B cell (primary cell): Measurements from ENCODE around the gene PRKCZ.

ENCODE experiments used
- EZH2 ChIP-seq: IDR thresholded peaks from 2 replicates; pipeline ENCODE4 v1.6.1; 2012; ENCODE audit warnings: borderline replicate concordance, low read depth, mild to moderate bottlenecking, moderate library complexity, low read length; ENCODE audit not compliant: insufficient read depth, poor library complexity, severe bottlenecking
- TF ChIP-seq, protein P1 (sequence below): fragments of 200-600 bp; IDR thresholded peaks from one replicate; pipeline ENCODE4 v1.8.0; 2022; ENCODE audit warnings: antibody characterized with exemption, mild to moderate bottlenecking

DNA sequence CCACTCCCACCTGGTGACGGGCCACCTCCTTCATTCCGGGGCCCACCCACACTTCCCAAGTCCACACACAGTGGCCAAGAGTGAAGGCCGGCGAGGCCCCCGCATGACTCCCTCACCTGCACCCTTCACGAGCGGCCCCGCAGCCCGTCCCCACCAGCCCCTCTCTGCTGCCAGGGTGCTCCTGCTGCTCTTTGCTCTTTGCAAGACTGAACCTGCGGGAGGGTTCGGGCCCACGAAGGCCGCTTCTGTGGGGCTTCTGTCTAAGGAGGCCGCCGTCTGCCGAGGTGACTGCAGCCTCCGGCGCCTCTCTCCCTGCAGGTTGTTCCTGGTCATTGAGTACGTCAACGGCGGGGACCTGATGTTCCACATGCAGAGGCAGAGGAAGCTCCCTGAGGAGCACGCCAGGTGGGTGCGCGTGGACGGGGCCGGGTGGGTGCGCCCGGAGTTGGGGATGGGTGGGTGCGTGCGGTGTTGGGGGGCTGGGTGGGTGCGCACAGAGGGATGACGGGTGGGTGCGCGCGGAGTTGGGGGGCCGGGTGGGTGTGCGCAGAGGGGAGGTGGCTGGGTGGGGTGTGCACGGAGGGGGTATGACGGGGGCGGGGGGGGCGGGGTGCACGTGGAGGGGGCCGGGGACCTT lies 119.1 kb downstream of the PRKCZ start:
- TF ChIP-seq, protein P1, sequence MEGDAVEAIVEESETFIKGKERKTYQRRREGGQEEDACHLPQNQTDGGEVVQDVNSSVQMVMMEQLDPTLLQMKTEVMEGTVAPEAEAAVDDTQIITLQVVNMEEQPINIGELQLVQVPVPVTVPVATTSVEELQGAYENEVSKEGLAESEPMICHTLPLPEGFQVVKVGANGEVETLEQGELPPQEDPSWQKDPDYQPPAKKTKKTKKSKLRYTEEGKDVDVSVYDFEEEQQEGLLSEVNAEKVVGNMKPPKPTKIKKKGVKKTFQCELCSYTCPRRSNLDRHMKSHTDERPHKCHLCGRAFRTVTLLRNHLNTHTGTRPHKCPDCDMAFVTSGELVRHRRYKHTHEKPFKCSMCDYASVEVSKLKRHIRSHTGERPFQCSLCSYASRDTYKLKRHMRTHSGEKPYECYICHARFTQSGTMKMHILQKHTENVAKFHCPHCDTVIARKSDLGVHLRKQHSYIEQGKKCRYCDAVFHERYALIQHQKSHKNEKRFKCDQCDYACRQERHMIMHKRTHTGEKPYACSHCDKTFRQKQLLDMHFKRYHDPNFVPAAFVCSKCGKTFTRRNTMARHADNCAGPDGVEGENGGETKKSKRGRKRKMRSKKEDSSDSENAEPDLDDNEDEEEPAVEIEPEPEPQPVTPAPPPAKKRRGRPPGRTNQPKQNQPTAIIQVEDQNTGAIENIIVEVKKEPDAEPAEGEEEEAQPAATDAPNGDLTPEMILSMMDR, result no peak
- TF ChIP-seq EZH2, result no peak
